ENCODE measurements around the gene STAC. TPM values are rescaled to one million over a fixed set of nuclear protein-coding genes. Genes with fewer than 3 reads are reported as not detected.
"Not testable (repeated sequence)": the region's sequence is repeated elsewhere in the genome, so short reads cannot be mapped to it uniquely, and the experiment has no call there.

The STAC gene
- total RNA-seq, 1 donor from 2014 or later = 3.9 TPM

GRCh38 chr3:36561601-36562000 is 181.3 kb downstream of the STAC start:
- intact Hi-C loops (cut with DNase I) = no loop called here
- Histone ChIP-seq H3K9me3 (no peaks in the 10 kb centered on the region), H3K27me3 (no peaks in the 10 kb centered on the region), H3K4me1 (no peaks in the 10 kb centered on the region), H3K27ac (no peak overlapping the region), H3K4me3 (no peak overlapping the region), H3K36me3 (no peaks in the 10 kb centered on the region)
- no peak for TF ChIP-seq POLR2A (IDR thresholded peaks at IDR 0.05)
- TF ChIP-seq CTCF (IDR thresholded peaks at IDR 0.05) = no peak
- TF ChIP-seq POLR2AphosphoS5 (IDR thresholded peaks at IDR 0.05; ENCODE audit: insufficient read depth in 1 of 2, low read depth in 1 of 2) = no peak
- no peak for DNase-seq (ENCODE audit: extremely low spot score in 2 of 2)

GRCh38 chr3:36562945-36563344 is 182.6 kb downstream of the STAC start:
- Histone ChIP-seq H3K4me1 (no peaks in the 10 kb centered on the region), H3K4me3 (no peak overlapping the region), H3K27me3 (no peaks in the 10 kb centered on the region), H3K36me3 (no peaks in the 10 kb centered on the region), H3K27ac (no peak overlapping the region), H3K9me3 (no peaks in the 10 kb centered on the region)
- DNase-seq (ENCODE audit: extremely low spot score in 2 of 2) = no peak
- TF ChIP-seq CTCF (IDR thresholded peaks at IDR 0.05) (no peak), POLR2A (IDR thresholded peaks at IDR 0.05) (no peak), POLR2AphosphoS5 (IDR thresholded peaks at IDR 0.05; ENCODE audit: insufficient read depth in 1 of 2, low read depth in 1 of 2) (no peak)
- intact Hi-C loops (cut with DNase I) = no loop called here

- no peak for TF ChIP-seq POLR2A (IDR thresholded peaks at IDR 0.05)
- TF ChIP-seq POLR2AphosphoS5 (IDR thresholded peaks at IDR 0.05; ENCODE audit: insufficient read depth in 1 of 2, low read depth in 1 of 2) = no peak
- no peak for TF ChIP-seq CTCF (IDR thresholded peaks at IDR 0.05)
- no peaks in the 10 kb centered on the region for H3K9me3 ChIP-seq
Measured at GRCh38 chr3:36575241-36575640, 194.9 kb downstream of the STAC start.

DNA sequence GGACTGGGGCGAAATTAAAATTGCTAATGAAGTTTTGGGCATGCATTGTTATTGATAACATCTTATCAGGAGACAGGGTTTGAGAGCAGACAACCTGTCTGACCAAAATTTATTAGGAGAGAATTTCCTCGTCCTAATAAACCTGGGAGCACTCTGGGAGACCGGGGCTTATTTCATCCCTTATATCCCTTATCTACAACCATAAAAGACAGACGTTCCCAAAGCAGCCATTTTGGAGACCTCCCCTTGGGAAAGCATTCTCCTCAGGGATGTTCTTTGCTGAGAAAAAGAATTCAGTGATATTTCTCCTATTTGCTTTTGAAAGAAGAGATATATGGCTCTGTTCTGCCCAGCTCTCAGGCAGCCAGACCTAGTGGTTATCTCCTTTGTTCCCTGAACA is 198.1 kb downstream of the STAC start:
- intact Hi-C loops (cut with DNase I); H3K27me3 ChIP-seq; H3K36me3 ChIP-seq; H3K4me1 ChIP-seq; DNase-seq (ENCODE audit: extremely low spot score in 2 of 2); H3K9me3 ChIP-seq; H3K4me3 ChIP-seq; H3K27ac ChIP-seq: not testable (repeated sequence)

More at GRCh38 chr3:36575241-36575640, 194.9 kb downstream of the STAC start:
- no peak overlapping the region for H3K27ac ChIP-seq
- no peak overlapping the region for H3K4me3 ChIP-seq
- H3K27me3 ChIP-seq = no peaks in the 10 kb centered on the region
- no peak for DNase-seq (ENCODE audit: extremely low spot score in 2 of 2)
- H3K36me3 ChIP-seq = no peaks in the 10 kb centered on the region
- no peaks in the 10 kb centered on the region for H3K4me1 ChIP-seq
- intact Hi-C loops (cut with DNase I) = no loop called here

DNA sequence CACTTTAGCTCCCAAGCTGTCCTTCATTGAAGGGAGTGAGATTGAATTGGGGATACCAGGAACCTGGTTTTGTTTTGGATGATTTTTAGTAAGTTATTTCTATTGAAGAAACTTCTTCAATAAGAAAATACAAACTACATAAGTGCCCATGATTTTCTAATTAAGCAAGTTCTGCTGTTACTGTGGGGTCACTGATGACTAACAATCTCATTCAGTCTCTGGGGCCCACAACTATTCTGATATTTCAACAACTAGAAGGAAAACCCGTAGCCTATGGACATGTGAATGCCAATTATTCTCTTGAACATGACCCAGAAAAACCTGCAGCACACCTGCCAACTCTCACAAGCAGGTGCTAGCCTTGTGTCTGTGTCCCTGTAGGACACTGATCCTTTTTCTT is 199.4 kb downstream of the STAC start:
- H3K4me3 ChIP-seq = no peak overlapping the region
- H3K4me1 ChIP-seq = no peaks in the 10 kb centered on the region
- H3K27ac ChIP-seq = no peak overlapping the region
- no peaks in the 10 kb centered on the region for H3K27me3 ChIP-seq
- no peak for TF ChIP-seq POLR2AphosphoS5 (IDR thresholded peaks at IDR 0.05; ENCODE audit: insufficient read depth in 1 of 2, low read depth in 1 of 2)
- no peaks in the 10 kb centered on the region for H3K9me3 ChIP-seq
- H3K36me3 ChIP-seq = no peaks in the 10 kb centered on the region
- intact Hi-C loops (cut with DNase I) = no loop called here
- no peak for DNase-seq (ENCODE audit: extremely low spot score in 2 of 2)

GRCh38 chr3:36580716-36581115 is 200.4 kb downstream of the STAC start:
- no peak for DNase-seq (ENCODE audit: extremely low spot score in 2 of 2)
- H3K4me1 ChIP-seq = no peaks in the 10 kb centered on the region
- H3K27ac ChIP-seq = no peak overlapping the region
- H3K4me3 ChIP-seq = no peak overlapping the region
- H3K9me3 ChIP-seq = no peaks in the 10 kb centered on the region
- no peaks in the 10 kb centered on the region for H3K36me3 ChIP-seq
- TF ChIP-seq POLR2AphosphoS5 (IDR thresholded peaks at IDR 0.05; ENCODE audit: insufficient read depth in 1 of 2, low read depth in 1 of 2) (no peak), POLR2A (IDR thresholded peaks at IDR 0.05) (no peak), CTCF (IDR thresholded peaks at IDR 0.05) (no peak)
- intact Hi-C loops (cut with DNase I) = no loop called here
- H3K27me3 ChIP-seq = no peaks in the 10 kb centered on the region

All from vagina (tissue), 2 donors.